ENCODE results near the gene EIPR1. TPM values are rescaled to one million over a fixed set of nuclear protein-coding genes. Genes with fewer than 3 reads are reported as not detected.
"Not testable (repeated sequence)": the region's sequence is repeated elsewhere in the genome, so short reads cannot be mapped to it uniquely, and the experiment has no call there.

Gene EIPR1
- total RNA-seq, 1 donor = 23.3 TPM

GRCh38 chr2:3379647-3380534 lies 2.3 kb upstream of the EIPR1 start, which contains the start of gene TRAPPC12:
TSS of gene TRAPPC12 (plus strand) at chr2:3379694. CDS start at chr2:3387624, 7,930 bp downstream.
- DNase-seq (ENCODE audit: low read depth) = peak; percentile 79
- H3K4me3 ChIP-seq (ENCODE audit: low read depth, low read length) = peak within 1 kb of the TSS; percentile 95
- TF ChIP-seq CTCF (IDR thresholded peaks at IDR 0.05; ENCODE audit: insufficient read depth, low read length) = peak; percentile 58

- no peak for TF ChIP-seq CTCF (IDR thresholded peaks at IDR 0.05; ENCODE audit: insufficient read depth, low read length)
- peak overlapping the region; percentile 95 for H3K4me3 ChIP-seq (ENCODE audit: low read depth, low read length)
- no peak for DNase-seq (ENCODE audit: low read depth)
These were observed 1.7 kb upstream of the EIPR1 start for GRCh38 chr2:3379339-3379646.

- no peak for TF ChIP-seq CTCF (IDR thresholded peaks at IDR 0.05; ENCODE audit: insufficient read depth, low read length)
- peak; percentile 44 for DNase-seq (ENCODE audit: low read depth)
These were observed 373 bp downstream of the EIPR1 start for GRCh38 chr2:3377279-3377611.

GRCh38 chr2:3376821-3377220 lies 797 bp downstream of the EIPR1 start:
- TF ChIP-seq CTCF (IDR thresholded peaks at IDR 0.05; ENCODE audit: insufficient read depth, low read length) = no peak
- peak overlapping the region; percentile 98 for H3K4me3 ChIP-seq (ENCODE audit: low read depth, low read length)
- no peak for DNase-seq (ENCODE audit: low read depth)

More at GRCh38 chr2:3377279-3377611, 373 bp downstream of the EIPR1 start:
- H3K4me3 ChIP-seq (ENCODE audit: low read depth, low read length) = peak overlapping the region; percentile 98

GRCh38 chr2:3369340-3370181 lies 8.1 kb downstream of the EIPR1 start:
- H3K4me3 ChIP-seq (ENCODE audit: low read depth, low read length); DNase-seq (ENCODE audit: low read depth): not testable (repeated sequence)

- H3K4me3 ChIP-seq (ENCODE audit: low read depth, low read length) = no peak overlapping the region
- no peak for TF ChIP-seq CTCF (IDR thresholded peaks at IDR 0.05; ENCODE audit: insufficient read depth, low read length)
- no peak for DNase-seq (ENCODE audit: low read depth)
These were observed 9.3 kb downstream of the EIPR1 start for GRCh38 chr2:3368261-3368722.

- no peak for TF ChIP-seq CTCF (IDR thresholded peaks at IDR 0.05; ENCODE audit: insufficient read depth, low read length)
- H3K4me3 ChIP-seq (ENCODE audit: low read depth, low read length) = no peak overlapping the region
- DNase-seq (ENCODE audit: low read depth) = no peak
These were observed 12.4 kb downstream of the EIPR1 start for GRCh38 chr2:3365219-3365618.
